ENCODE measurements around the gene ZDHHC21.

GRCh38 chr9:14578030-14578429 lies 115.2 kb downstream of the ZDHHC21 start:
- TF ChIP-seq CTCF (conservative IDR thresholded peaks at IDR 0.05; ENCODE audit: low read depth in 2 of 2) (no peak), REST (IDR thresholded peaks at IDR 0.05; ENCODE audit: unreplicated experiment) (no peak), POLR2AphosphoS5 (IDR thresholded peaks at IDR 0.05; ENCODE audit: low read depth) (no peak), EZH2 (IDR thresholded peaks at IDR 0.05; ENCODE audit: low read depth, unreplicated experiment) (no peak), EZH2phosphoT487 (IDR thresholded peaks at IDR 0.05; ENCODE audit: unreplicated experiment) (no peak), CREB1 (CRISPR knock-in tag; IDR thresholded peaks at IDR 0.05; ENCODE audit: low read depth) (no peak), JUNB (IDR thresholded peaks at IDR 0.05; ENCODE audit: unreplicated experiment) (no peak)
